ENCODE measurements around the gene WDR54.

Gene WDR54

GRCh38 chr2:74457549-74458131, 36.1 kb downstream of the WDR54 start (continued):
- TF ChIP-seq ZBTB1 (tag by site-specific recombination; IDR thresholded peaks at IDR 0.05), result no peak
- TF ChIP-seq, protein P1, sequence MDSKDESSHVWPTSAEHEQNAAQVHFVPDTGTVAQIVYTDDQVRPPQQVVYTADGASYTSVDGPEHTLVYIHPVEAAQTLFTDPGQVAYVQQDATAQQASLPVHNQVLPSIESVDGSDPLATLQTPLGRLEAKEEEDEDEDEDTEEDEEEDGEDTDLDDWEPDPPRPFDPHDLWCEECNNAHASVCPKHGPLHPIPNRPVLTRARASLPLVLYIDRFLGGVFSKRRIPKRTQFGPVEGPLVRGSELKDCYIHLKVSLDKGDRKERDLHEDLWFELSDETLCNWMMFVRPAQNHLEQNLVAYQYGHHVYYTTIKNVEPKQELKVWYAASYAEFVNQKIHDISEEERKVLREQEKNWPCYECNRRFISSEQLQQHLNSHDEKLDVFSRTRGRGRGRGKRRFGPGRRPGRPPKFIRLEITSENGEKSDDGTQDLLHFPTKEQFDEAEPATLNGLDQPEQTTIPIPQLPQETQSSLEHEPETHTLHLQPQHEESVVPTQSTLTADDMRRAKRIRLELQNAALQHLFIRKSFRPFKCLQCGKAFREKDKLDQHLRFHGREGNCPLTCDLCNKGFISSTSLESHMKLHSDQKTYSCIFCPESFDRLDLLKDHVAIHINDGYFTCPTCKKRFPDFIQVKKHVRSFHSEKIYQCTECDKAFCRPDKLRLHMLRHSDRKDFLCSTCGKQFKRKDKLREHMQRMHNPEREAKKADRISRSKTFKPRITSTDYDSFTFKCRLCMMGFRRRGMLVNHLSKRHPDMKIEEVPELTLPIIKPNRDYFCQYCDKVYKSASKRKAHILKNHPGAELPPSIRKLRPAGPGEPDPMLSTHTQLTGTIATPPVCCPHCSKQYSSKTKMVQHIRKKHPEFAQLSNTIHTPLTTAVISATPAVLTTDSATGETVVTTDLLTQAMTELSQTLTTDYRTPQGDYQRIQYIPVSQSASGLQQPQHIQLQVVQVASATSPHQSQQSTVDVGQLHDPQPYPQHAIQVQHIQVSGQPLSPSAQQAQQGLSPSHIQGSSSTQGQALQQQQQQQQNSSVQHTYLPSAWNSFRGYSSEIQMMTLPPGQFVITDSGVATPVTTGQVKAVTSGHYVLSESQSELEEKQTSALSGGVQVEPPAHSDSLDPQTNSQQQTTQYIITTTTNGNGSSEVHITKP (tag by site-specific recombination; IDR thresholded peaks at IDR 0.05), result 0 out of 2 replicates have a peak, but pooled peaks have one; percentile 17
- no peak for TF ChIP-seq ZNF521 (tag by site-specific recombination; IDR thresholded peaks at IDR 0.05)
- TF ChIP-seq, protein P2, sequence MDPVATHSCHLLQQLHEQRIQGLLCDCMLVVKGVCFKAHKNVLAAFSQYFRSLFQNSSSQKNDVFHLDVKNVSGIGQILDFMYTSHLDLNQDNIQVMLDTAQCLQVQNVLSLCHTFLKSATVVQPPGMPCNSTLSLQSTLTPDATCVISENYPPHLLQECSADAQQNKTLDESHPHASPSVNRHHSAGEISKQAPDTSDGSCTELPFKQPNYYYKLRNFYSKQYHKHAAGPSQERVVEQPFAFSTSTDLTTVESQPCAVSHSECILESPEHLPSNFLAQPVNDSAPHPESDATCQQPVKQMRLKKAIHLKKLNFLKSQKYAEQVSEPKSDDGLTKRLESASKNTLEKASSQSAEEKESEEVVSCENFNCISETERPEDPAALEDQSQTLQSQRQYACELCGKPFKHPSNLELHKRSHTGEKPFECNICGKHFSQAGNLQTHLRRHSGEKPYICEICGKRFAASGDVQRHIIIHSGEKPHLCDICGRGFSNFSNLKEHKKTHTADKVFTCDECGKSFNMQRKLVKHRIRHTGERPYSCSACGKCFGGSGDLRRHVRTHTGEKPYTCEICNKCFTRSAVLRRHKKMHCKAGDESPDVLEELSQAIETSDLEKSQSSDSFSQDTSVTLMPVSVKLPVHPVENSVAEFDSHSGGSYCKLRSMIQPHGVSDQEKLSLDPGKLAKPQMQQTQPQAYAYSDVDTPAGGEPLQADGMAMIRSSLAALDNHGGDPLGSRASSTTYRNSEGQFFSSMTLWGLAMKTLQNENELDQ (tag by site-specific recombination; IDR thresholded peaks at IDR 0.05; ENCODE audit: low read depth), result no peak
- no peak; the same call in 1 of the 2 replicates for TF ChIP-seq ZNF121 (tag by site-specific recombination; IDR thresholded peaks at IDR 0.05)
- peak; percentile 51; the same call in 1 of the 2 replicates for TF ChIP-seq MZF1 (tag by site-specific recombination; IDR thresholded peaks at IDR 0.05; ENCODE audit: borderline replicate concordance)
- TF ChIP-seq ZNF792 (tag by site-specific recombination; IDR thresholded peaks at IDR 0.05), result no peak
- TF ChIP-seq, protein P3, sequence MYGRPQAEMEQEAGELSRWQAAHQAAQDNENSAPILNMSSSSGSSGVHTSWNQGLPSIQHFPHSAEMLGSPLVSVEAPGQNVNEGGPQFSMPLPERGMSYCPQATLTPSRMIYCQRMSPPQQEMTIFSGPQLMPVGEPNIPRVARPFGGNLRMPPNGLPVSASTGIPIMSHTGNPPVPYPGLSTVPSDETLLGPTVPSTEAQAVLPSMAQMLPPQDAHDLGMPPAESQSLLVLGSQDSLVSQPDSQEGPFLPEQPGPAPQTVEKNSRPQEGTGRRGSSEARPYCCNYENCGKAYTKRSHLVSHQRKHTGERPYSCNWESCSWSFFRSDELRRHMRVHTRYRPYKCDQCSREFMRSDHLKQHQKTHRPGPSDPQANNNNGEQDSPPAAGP (tag by site-specific recombination; IDR thresholded peaks at IDR 0.05), result peak; percentile 75
- TF ChIP-seq ZNF48 (tag by site-specific recombination; IDR thresholded peaks at IDR 0.05), result no peak
- TF ChIP-seq ZFP41 (tag by site-specific recombination; IDR thresholded peaks at IDR 0.05; ENCODE audit: borderline replicate concordance), result no peak
- TF ChIP-seq ZNF837 (tag by site-specific recombination; IDR thresholded peaks at IDR 0.05), result no peak
- TF ChIP-seq, protein P4, sequence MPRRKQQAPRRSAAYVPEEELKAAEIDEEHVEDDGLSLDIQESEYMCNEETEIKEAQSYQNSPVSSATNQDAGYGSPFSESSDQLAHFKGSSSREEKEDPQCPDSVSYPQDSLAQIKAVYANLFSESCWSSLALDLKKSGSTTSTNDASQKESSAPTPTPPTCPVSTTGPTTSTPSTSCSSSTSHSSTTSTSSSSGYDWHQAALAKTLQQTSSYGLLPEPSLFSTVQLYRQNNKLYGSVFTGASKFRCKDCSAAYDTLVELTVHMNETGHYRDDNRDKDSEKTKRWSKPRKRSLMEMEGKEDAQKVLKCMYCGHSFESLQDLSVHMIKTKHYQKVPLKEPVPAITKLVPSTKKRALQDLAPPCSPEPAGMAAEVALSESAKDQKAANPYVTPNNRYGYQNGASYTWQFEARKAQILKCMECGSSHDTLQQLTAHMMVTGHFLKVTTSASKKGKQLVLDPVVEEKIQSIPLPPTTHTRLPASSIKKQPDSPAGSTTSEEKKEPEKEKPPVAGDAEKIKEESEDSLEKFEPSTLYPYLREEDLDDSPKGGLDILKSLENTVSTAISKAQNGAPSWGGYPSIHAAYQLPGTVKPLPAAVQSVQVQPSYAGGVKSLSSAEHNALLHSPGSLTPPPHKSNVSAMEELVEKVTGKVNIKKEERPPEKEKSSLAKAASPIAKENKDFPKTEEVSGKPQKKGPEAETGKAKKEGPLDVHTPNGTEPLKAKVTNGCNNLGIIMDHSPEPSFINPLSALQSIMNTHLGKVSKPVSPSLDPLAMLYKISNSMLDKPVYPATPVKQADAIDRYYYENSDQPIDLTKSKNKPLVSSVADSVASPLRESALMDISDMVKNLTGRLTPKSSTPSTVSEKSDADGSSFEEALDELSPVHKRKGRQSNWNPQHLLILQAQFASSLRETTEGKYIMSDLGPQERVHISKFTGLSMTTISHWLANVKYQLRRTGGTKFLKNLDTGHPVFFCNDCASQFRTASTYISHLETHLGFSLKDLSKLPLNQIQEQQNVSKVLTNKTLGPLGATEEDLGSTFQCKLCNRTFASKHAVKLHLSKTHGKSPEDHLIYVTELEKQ (tag by site-specific recombination; IDR thresholded peaks at IDR 0.05; ENCODE audit: borderline replicate concordance), result 0 out of 2 replicates have a peak, but pooled peaks have one; percentile 33
- TF ChIP-seq, protein P5, sequence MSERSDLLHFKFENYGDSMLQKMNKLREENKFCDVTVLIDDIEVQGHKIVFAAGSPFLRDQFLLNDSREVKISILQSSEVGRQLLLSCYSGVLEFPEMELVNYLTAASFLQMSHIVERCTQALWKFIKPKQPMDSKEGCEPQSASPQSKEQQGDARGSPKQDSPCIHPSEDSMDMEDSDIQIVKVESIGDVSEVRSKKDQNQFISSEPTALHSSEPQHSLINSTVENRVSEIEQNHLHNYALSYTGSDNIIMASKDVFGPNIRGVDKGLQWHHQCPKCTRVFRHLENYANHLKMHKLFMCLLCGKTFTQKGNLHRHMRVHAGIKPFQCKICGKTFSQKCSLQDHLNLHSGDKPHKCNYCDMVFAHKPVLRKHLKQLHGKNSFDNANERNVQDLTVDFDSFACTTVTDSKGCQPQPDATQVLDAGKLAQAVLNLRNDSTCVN (tag by site-specific recombination; optimal IDR thresholded peaks at IDR 0.05), result peak; percentile 70
- TF ChIP-seq ZNF548 (tag by site-specific recombination; IDR thresholded peaks at IDR 0.05), result no peak
- TF ChIP-seq, protein P6, sequence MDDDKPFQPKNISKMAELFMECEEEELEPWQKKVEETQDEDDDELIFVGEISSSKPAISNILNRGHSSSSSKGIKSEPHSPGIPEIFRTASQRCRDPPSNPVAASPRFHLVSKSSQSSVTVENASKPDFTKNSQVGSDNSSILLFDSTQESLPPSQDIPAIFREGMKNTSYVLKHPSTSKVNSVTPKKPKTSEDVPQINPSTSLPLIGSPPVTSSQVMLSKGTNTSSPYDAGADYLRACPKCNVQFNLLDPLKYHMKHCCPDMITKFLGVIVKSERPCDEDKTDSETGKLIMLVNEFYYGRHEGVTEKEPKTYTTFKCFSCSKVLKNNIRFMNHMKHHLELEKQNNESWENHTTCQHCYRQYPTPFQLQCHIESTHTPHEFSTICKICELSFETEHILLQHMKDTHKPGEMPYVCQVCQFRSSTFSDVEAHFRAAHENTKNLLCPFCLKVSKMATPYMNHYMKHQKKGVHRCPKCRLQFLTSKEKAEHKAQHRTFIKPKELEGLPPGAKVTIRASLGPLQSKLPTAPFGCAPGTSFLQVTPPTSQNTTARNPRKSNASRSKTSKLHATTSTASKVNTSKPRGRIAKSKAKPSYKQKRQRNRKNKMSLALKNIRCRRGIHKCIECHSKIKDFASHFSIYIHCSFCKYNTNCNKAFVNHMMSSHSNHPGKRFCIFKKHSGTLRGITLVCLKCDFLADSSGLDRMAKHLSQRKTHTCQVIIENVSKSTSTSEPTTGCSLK (tag by site-specific recombination; IDR thresholded peaks at IDR 0.05), result no peak
- TF ChIP-seq ZNF138 (tag by site-specific recombination; IDR thresholded peaks at IDR 0.05; ENCODE audit: borderline replicate concordance), result no peak
- TF ChIP-seq, protein P7, sequence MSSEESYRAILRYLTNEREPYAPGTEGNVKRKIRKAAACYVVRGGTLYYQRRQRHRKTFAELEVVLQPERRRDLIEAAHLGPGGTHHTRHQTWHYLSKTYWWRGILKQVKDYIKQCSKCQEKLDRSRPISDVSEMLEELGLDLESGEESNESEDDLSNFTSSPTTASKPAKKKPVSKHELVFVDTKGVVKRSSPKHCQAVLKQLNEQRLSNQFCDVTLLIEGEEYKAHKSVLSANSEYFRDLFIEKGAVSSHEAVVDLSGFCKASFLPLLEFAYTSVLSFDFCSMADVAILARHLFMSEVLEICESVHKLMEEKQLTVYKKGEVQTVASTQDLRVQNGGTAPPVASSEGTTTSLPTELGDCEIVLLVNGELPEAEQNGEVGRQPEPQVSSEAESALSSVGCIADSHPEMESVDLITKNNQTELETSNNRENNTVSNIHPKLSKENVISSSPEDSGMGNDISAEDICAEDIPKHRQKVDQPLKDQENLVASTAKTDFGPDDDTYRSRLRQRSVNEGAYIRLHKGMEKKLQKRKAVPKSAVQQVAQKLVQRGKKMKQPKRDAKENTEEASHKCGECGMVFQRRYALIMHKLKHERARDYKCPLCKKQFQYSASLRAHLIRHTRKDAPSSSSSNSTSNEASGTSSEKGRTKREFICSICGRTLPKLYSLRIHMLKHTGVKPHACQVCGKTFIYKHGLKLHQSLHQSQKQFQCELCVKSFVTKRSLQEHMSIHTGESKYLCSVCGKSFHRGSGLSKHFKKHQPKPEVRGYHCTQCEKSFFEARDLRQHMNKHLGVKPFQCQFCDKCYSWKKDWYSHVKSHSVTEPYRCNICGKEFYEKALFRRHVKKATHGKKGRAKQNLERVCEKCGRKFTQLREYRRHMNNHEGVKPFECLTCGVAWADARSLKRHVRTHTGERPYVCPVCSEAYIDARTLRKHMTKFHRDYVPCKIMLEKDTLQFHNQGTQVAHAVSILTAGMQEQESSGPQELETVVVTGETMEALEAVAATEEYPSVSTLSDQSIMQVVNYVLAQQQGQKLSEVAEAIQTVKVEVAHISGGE (tag by site-specific recombination; conservative IDR thresholded peaks at IDR 0.05; ENCODE audit: low read depth), result peak; percentile 88
- peak; percentile 26; the same call in 1 of the 2 replicates for TF ChIP-seq OSR2 (tag by site-specific recombination; IDR thresholded peaks at IDR 0.05)
- no peak for TF ChIP-seq HOXD13 (CRISPR knock-in tag; IDR thresholded peaks at IDR 0.05; ENCODE audit: borderline replicate concordance)
